OCI-LY1 (cell line): Measurements from ENCODE around the gene CACNA1C.

Experiments used
- H2AFZ ChIP-seq: fragments of 200-600 bp; sonication (generic), shearing (Covaris generic); 2 replicates; pipeline ENCODE4 v1.6.0; 2014; ENCODE audit warnings: antibody characterized with exemption, mild to moderate bottlenecking, low read length
- H3F3A ChIP-seq: fragments of 200-600 bp; sonication (generic), shearing (Covaris generic); 2 replicates; pipeline ENCODE4 v1.6.0; 2014; ENCODE audit warnings: mild to moderate bottlenecking, antibody characterized with exemption, low read length, moderate library complexity; ENCODE audit not compliant: insufficient read depth
- H3K27ac ChIP-seq: fragments of 200-600 bp; sonication (generic); 2 replicates; pipeline ENCODE4 v1.5.1; 2014; ENCODE audit warnings: low read length, mixed run types, mild to moderate bottlenecking, low read depth; ENCODE audit not compliant: poor library complexity, severe bottlenecking
- H3K27me3 ChIP-seq: fragments of 200-600 bp; sonication (generic); 2 replicates; pipeline ENCODE4 v1.6.0; 2014; ENCODE audit warnings: antibody characterized with exemption, mild to moderate bottlenecking, low read length, moderate library complexity; ENCODE audit not compliant: insufficient read depth
- H3K36me3 ChIP-seq: fragments of 200-600 bp; sonication (generic); 2 replicates; pipeline ENCODE4 v1.6.1; 2014; ENCODE audit warnings: mild to moderate bottlenecking, antibody characterized with exemption, low read length, moderate library complexity, mixed read lengths; ENCODE audit not compliant: insufficient read depth
- H3K4me1 ChIP-seq: fragments of 200-600 bp; sonication (generic); 2 replicates; pipeline ENCODE4 v1.5.1; 2014; ENCODE audit warnings: mild to moderate bottlenecking, low read length, moderate library complexity; ENCODE audit not compliant: insufficient read depth, severe bottlenecking
- H3K4me2 ChIP-seq: fragments of 200-600 bp; sonication (generic), shearing (Covaris generic); 2 replicates; pipeline ENCODE4 v1.6.1; 2014; ENCODE audit warnings: low read length
- H3K4me3 ChIP-seq: fragments of 200-600 bp; sonication (generic); 2 replicates; pipeline ENCODE4 v1.5.1; 2014; ENCODE audit warnings: low read length, low read depth, mild to moderate bottlenecking, mixed read lengths; ENCODE audit not compliant: poor library complexity, severe bottlenecking
- H3K79me2 ChIP-seq: fragments of 200-600 bp; shearing (Covaris generic); 2 replicates; pipeline ENCODE4 v1.6.1; 2016; ENCODE audit warnings: mixed run types, low read length, mixed read lengths; ENCODE audit not compliant: insufficient read depth
- H3K9ac ChIP-seq: fragments of 200-600 bp; sonication (generic), shearing (Covaris generic); 2 replicates; pipeline ENCODE4 v1.6.1; 2014; ENCODE audit warnings: mild to moderate bottlenecking, low read length, mixed read lengths
- H3K9me2 ChIP-seq: fragments of 200-600 bp; sonication (generic), shearing (Covaris generic); 2 replicates; pipeline ENCODE4 v1.6.1; 2014; ENCODE audit warnings: low read depth, mild to moderate bottlenecking, low read length, mixed read lengths
- H3K9me3 ChIP-seq: fragments of 200-600 bp; shearing (Covaris generic); 2 replicates; pipeline ENCODE4 v1.6.1; 2014; ENCODE audit warnings: low read length, mixed read lengths
- H4K20me1 ChIP-seq: fragments of 200-600 bp; sonication (generic), shearing (Covaris generic); 2 replicates; pipeline ENCODE4 v1.6.0; 2016; ENCODE audit warnings: mild to moderate bottlenecking, low read length; ENCODE audit not compliant: insufficient read depth
- EZH2 ChIP-seq: fragments of 200-600 bp; sonication (generic), shearing (Covaris generic); IDR thresholded peaks from 2 replicates; pipeline ENCODE4 v1.8.0; 2017; ENCODE audit warnings: borderline replicate concordance, mixed run types, mild to moderate bottlenecking, antibody characterized with exemption, low read length, moderate library complexity, mixed read lengths
- TF ChIP-seq, protein P1 (sequence below): fragments of 200-600 bp; sonication (generic), shearing (Covaris generic); IDR thresholded peaks from 2 replicates; pipeline ENCODE4 v1.5.1; 2017; ENCODE audit warnings: mild to moderate bottlenecking, antibody characterized with exemption, low read length, moderate library complexity, mixed read lengths

The CACNA1C gene

DNA sequence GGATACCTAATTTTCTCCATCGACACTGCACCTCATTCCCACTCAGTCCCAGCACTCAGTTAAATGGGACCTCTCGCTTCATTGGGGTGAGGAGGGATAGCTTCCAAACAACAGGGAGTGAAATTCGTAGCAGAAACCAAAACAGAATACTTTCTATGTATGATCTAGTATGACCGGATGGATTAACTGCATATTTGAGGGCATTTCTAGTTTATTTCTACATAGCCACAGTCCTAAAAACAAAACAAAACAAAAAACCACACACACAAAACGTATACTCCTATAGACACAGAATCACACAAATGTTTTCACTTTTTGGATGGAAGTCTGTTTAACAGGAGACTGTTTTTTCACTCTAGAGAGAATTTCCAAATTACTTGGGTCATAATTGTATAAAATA lies 434.5 kb downstream of the CACNA1C start:
- Histone ChIP-seq H3K27ac (no peak overlapping the region), H3K9me2 (no peaks in the 10 kb centered on the region), H2AFZ (no peak overlapping the region), H3K4me1 (no peaks in the 10 kb centered on the region), H3K9me3 (no peaks in the 10 kb centered on the region), H3K9ac (no peak overlapping the region), H3K79me2 (no peaks in the 10 kb centered on the region), H4K20me1 (no peaks in the 10 kb centered on the region), H3K4me3 (no peak overlapping the region), H3K36me3 (no peaks in the 10 kb centered on the region), H3K27me3 (peaks cover 7% of the 10 kb centered on the region; the same call in 1 of the 2 replicates), H3K4me2 (no peak overlapping the region), H3F3A (no peaks in the 10 kb centered on the region)
- no peak for TF ChIP-seq EZH2
- TF ChIP-seq, protein P1, sequence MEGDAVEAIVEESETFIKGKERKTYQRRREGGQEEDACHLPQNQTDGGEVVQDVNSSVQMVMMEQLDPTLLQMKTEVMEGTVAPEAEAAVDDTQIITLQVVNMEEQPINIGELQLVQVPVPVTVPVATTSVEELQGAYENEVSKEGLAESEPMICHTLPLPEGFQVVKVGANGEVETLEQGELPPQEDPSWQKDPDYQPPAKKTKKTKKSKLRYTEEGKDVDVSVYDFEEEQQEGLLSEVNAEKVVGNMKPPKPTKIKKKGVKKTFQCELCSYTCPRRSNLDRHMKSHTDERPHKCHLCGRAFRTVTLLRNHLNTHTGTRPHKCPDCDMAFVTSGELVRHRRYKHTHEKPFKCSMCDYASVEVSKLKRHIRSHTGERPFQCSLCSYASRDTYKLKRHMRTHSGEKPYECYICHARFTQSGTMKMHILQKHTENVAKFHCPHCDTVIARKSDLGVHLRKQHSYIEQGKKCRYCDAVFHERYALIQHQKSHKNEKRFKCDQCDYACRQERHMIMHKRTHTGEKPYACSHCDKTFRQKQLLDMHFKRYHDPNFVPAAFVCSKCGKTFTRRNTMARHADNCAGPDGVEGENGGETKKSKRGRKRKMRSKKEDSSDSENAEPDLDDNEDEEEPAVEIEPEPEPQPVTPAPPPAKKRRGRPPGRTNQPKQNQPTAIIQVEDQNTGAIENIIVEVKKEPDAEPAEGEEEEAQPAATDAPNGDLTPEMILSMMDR, result no peak

- no peak overlapping the region for H3K4me3 ChIP-seq
- no peak overlapping the region for H3K9ac ChIP-seq
- H3F3A ChIP-seq, result no peaks in the 10 kb centered on the region
- H3K4me2 ChIP-seq, result no peak overlapping the region
- H3K79me2 ChIP-seq, result no peaks in the 10 kb centered on the region
- no peaks in the 10 kb centered on the region for H3K9me2 ChIP-seq
- H3K4me1 ChIP-seq, result no peaks in the 10 kb centered on the region
- H2AFZ ChIP-seq, result no peak overlapping the region
- no peaks in the 10 kb centered on the region for H3K36me3 ChIP-seq
- H3K9me3 ChIP-seq, result no peaks in the 10 kb centered on the region
- H3K27me3 ChIP-seq, result peaks cover 9% of the 10 kb centered on the region
- H4K20me1 ChIP-seq, result no peaks in the 10 kb centered on the region
- no peak overlapping the region for H3K27ac ChIP-seq
- TF ChIP-seq EZH2, result no peak
- TF ChIP-seq, protein P1, result no peak
These were observed 435.3 kb downstream of the CACNA1C start for GRCh38 chr12:2488131-2488530.

GRCh38 chr12:2488596-2488995 lies 435.8 kb downstream of the CACNA1C start:
- H3K4me3 ChIP-seq, result no peak overlapping the region
- no peaks in the 10 kb centered on the region for H4K20me1 ChIP-seq
- no peaks in the 10 kb centered on the region for H3K9me2 ChIP-seq
- H3K27ac ChIP-seq, result no peak overlapping the region
- H3K4me2 ChIP-seq, result no peak overlapping the region
- H3K27me3 ChIP-seq, result peaks cover 11% of the 10 kb centered on the region
- no peaks in the 10 kb centered on the region for H3F3A ChIP-seq
- H3K9ac ChIP-seq, result no peak overlapping the region
- no peak for TF ChIP-seq EZH2
- TF ChIP-seq, protein P1, result no peak
- no peaks in the 10 kb centered on the region for H3K9me3 ChIP-seq
- no peaks in the 10 kb centered on the region for H3K4me1 ChIP-seq
- H3K36me3 ChIP-seq, result no peaks in the 10 kb centered on the region
- H3K79me2 ChIP-seq, result no peaks in the 10 kb centered on the region
- no peak overlapping the region for H2AFZ ChIP-seq
